ENCODE results near the gene DPH1.
A peak's percentile ranks its signal among the peaks of the same experiment; 100 is the strongest.

DPH1 gene

DNA sequence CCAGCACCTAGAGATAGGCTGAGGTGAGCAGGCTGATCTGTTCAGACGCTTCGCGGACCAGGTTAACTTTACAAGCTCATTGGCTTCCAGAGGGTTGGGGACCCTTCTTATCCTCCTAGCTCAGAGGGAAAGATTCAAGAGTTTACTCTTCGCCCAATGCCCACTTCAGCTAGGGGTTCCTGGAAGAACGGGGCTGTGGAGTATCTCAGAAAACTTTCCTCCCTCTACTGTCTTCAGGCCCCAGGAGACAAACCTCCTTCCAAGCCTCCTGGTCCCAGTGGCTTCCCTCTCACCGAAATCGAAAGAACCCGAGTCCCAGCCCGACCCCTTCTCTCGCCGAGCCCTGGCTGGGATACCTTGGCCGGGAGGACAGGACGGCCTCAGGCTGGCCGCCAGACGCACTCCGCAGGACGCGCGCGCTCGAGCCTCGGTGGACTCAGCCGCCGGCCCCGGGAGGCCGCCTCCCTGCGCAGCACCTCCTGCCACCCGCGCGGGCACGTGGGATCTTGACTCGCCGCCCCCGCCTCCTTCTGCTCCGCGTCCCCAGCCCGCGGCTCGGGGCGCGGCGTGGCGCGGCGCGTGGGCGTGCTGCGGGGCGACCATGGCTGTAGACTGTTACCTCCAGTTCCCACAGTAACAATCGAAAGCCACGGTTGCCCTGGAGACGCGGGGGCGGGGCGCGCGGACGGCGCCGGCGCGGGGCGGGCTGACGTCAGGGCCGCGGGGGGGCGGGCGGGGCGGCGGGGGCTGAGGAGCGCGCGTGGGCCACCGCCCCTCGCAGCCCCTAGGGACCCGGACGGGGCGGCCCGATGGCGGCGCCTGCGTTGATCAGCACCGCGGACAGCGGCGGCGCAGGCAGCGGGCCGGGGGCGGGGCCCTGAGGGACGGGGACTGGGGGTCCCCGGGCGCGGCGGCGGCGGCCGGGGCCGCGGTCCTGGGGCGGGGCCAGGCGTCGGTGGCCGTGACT lies 19.7 kb downstream of the DPH1 start:
- WGBS, 2 experiments = 5% methylated on average over 104 of the region's 104 CpGs
- H3K9me3 ChIP-seq (ENCODE audit: control insufficient read depth, low read length) = no peaks in the 10 kb centered on the region
- H3K4me3 ChIP-seq (ENCODE audit: insufficient read depth, low read depth, low read length) = peak overlapping the region; percentile 65
- H3K4me1 ChIP-seq (ENCODE audit: control insufficient read depth, insufficient read depth, low read length) = peaks cover 15% of the 10 kb centered on the region
- H3K36me3 ChIP-seq (ENCODE audit: control insufficient read depth, insufficient read depth, low read length) = no peaks in the 10 kb centered on the region
- H3K27me3 ChIP-seq (ENCODE audit: control insufficient read depth, insufficient read depth, low read length, poor library complexity, severe bottlenecking) = peaks cover 75% of the 10 kb centered on the region
- no peak overlapping the region for H3K27ac ChIP-seq (ENCODE audit: insufficient read depth, low read depth, low read length, poor library complexity, severe bottlenecking)

- WGBS, 2 experiments = 3% methylated on average over 88 of the region's 88 CpGs
- Histone ChIP-seq H3K4me1 (ENCODE audit: control insufficient read depth, insufficient read depth, low read length) (peaks cover 15% of the 10 kb centered on the region), H3K27me3 (ENCODE audit: control insufficient read depth, insufficient read depth, low read length, poor library complexity, severe bottlenecking) (peaks cover 84% of the 10 kb centered on the region), H3K9me3 (ENCODE audit: control insufficient read depth, low read length) (no peaks in the 10 kb centered on the region), H3K27ac (ENCODE audit: insufficient read depth, low read depth, low read length, poor library complexity, severe bottlenecking) (no peak overlapping the region), H3K4me3 (ENCODE audit: insufficient read depth, low read depth, low read length) (peak overlapping the region; percentile 23), H3K36me3 (ENCODE audit: control insufficient read depth, insufficient read depth, low read length) (no peaks in the 10 kb centered on the region)
These were observed 20.5 kb downstream of the DPH1 start for GRCh38 chr17:2050300-2051060.

DNA sequence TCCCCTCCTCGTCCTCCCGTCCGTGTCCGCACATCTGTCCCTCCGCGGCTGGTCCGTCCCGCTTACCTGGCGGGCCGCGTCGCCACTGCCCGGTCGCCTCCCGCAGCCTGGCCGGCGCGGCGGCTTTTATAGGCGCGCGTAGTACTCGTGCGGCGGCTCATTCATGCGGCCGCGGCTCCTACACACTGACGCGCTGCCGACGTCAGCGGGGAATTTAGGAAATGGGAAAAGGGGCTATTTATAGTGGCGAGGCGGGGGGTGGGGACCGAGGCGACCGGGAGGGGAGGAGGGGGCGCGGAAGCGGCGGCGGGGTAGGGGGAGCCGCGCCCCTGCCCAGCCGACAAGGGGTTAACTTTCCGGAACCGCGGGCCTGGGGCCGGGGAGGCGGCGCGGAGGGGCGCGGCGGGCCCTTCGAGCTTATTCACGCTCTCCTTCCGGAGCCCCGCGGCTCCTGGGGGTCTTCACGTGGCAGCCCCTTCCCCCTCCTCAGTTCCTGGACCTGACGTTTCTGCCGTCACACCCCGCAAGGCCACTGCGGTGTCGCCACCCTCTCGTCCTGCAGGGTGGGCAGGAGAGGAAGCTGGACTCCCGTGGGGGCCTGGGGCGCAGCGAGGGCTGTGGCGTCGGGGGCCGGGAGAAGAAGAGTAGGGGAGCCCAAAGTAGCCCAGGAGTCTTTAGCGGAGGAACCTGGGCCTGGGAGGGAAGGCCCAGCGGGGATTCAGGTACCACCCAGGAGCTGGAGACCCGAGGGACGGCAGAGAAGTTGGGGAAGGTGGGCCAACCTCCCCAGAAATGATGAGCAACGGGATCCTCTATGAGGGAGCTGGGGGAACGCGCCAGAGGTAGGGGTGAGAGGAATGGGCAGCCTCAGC lies 21.3 kb downstream of the DPH1 start:
- peaks cover 92% of the 10 kb centered on the region for H3K27me3 ChIP-seq (ENCODE audit: control insufficient read depth, insufficient read depth, low read length, poor library complexity, severe bottlenecking)
- H3K36me3 ChIP-seq (ENCODE audit: control insufficient read depth, insufficient read depth, low read length) = no peaks in the 10 kb centered on the region
- WGBS, 2 experiments = 4 to 6% methylated on average over 81 of the region's 81 CpGs
- H3K4me1 ChIP-seq (ENCODE audit: control insufficient read depth, insufficient read depth, low read length) = peaks cover 16% of the 10 kb centered on the region
- H3K27ac ChIP-seq (ENCODE audit: insufficient read depth, low read depth, low read length, poor library complexity, severe bottlenecking) = no peak overlapping the region
- H3K4me3 ChIP-seq (ENCODE audit: insufficient read depth, low read depth, low read length) = peak overlapping the region; percentile 18
- no peaks in the 10 kb centered on the region for H3K9me3 ChIP-seq (ENCODE audit: control insufficient read depth, low read length)

GRCh38 chr17:2051933-2052559 lies 22.1 kb downstream of the DPH1 start:
- H3K27ac ChIP-seq (ENCODE audit: insufficient read depth, low read depth, low read length, poor library complexity, severe bottlenecking) = no peak overlapping the region
- no peak overlapping the region for H3K4me3 ChIP-seq (ENCODE audit: insufficient read depth, low read depth, low read length)
- H3K4me1 ChIP-seq (ENCODE audit: control insufficient read depth, insufficient read depth, low read length) = peaks cover 22% of the 10 kb centered on the region
- H3K27me3 ChIP-seq (ENCODE audit: control insufficient read depth, insufficient read depth, low read length, poor library complexity, severe bottlenecking) = peaks cover 95% of the 10 kb centered on the region
- 55% methylated on average over 14 of the region's 14 CpGs for WGBS, 2 experiments
- no peaks in the 10 kb centered on the region for H3K9me3 ChIP-seq (ENCODE audit: control insufficient read depth, low read length)
- no peaks in the 10 kb centered on the region for H3K36me3 ChIP-seq (ENCODE audit: control insufficient read depth, insufficient read depth, low read length)

DNA sequence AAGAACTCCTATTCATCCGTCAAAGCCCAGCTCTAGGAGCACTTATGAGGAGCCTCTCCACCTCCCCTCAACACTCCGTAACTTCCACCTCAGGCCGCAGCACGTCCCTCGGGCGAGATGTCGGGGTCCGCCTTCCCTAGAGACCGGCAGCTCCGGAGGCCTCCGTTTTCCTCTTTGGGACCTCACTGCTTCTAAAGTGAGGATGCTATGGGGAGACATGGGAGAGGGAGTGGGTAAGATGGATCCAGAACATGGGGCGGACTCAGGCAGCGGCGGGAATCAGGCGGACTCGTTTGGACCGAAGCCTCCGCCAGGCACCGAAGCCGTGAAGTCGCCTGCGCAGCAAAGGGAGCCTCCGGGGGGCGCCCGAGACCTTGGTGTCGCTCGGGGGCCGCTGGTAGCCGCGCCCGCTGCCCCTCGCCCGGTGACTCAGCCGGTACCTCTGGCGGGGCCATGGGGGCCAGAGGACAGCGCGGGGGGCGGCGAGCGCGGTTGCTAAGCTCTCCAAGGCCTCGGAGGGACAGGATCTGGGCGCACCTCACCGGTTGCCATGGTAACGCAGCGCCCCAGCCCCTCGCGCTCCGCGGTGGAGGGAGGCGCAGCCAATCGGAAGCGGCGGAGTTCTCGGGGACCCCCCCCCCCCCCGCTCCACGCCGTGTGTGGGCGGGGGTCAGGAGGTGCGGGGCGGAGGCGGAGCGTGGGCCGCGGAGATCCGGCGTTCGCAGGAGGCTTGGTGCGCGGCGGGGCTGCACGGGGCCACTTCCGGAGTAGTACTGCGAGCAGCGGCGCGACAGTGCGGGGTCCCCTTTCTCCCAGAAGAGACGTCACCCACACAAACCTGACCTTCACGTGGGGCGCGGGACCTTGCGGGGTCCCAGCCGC lies 23.7 kb downstream of the DPH1 start:
- H3K9me3 ChIP-seq (ENCODE audit: control insufficient read depth, low read length) = no peaks in the 10 kb centered on the region
- no peak overlapping the region for H3K27ac ChIP-seq (ENCODE audit: insufficient read depth, low read depth, low read length, poor library complexity, severe bottlenecking)
- peaks cover 96% of the 10 kb centered on the region for H3K27me3 ChIP-seq (ENCODE audit: control insufficient read depth, insufficient read depth, low read length, poor library complexity, severe bottlenecking)
- H3K4me1 ChIP-seq (ENCODE audit: control insufficient read depth, insufficient read depth, low read length) = peaks cover 20% of the 10 kb centered on the region
- H3K36me3 ChIP-seq (ENCODE audit: control insufficient read depth, insufficient read depth, low read length) = no peaks in the 10 kb centered on the region
- H3K4me3 ChIP-seq (ENCODE audit: insufficient read depth, low read depth, low read length) = peak overlapping the region; percentile 32
- WGBS, 2 experiments = 4 to 6% methylated on average over 84 of the region's 84 CpGs

DNA sequence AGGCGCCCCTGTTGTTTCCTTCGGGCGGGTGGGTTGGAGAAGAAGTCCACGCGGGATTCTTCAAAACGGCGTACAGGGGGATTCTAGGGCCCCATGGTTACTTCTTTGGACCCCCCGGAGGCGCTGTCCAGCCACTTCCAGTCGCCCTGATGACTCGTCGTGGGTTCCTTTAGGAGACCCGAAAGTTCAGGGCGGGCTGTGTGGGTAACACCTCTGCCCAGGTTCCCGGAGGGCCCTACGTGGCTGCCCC lies 24.2 kb downstream of the DPH1 start:
- Histone ChIP-seq H3K27me3 (ENCODE audit: control insufficient read depth, insufficient read depth, low read length, poor library complexity, severe bottlenecking) (peaks cover 96% of the 10 kb centered on the region), H3K9me3 (ENCODE audit: control insufficient read depth, low read length) (no peaks in the 10 kb centered on the region), H3K4me1 (ENCODE audit: control insufficient read depth, insufficient read depth, low read length) (peaks cover 15% of the 10 kb centered on the region), H3K27ac (ENCODE audit: insufficient read depth, low read depth, low read length, poor library complexity, severe bottlenecking) (no peak overlapping the region), H3K36me3 (ENCODE audit: control insufficient read depth, insufficient read depth, low read length) (no peaks in the 10 kb centered on the region), H3K4me3 (ENCODE audit: insufficient read depth, low read depth, low read length) (peak overlapping the region; percentile 32)
- WGBS, 2 experiments = 19 to 21% methylated on average over 16 of the region's 16 CpGs

DNA sequence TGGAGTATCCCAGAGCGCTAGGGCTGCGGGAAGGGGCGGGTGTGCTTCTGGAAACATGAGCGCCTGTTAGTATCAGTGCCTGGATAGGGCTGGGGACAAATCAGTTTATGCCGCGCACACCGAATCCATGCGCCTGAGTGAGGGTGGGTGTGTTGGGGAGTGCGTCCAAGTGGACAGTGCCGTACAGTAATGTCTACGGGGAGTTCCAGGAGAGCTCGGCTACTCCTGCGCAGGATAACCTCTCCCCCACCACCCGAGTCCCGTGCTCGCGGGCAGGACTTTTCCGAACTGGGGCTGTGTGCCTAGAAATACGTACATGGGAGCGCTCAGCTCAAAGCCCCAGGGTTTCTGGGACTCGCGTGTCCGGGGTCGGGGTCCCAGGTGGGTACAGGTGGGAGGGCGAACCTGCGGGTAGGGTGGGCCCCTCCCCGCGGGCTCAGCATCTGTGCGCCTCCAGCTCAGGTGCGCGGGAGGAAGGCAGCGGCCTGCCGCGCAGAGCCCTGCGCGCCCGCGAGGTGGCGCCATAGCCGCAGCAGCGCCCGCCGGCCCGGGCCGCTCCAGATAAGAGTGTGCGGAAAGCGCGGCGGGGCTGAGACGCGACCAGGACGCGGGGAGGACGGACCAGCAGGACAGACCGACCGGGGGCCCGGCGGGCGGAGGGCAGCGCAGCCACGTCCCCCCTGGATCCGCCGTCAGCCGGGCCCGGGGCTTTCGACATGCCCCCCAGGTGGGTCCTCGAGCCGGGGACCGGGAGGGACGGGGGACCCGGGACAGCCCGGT lies 24.7 kb downstream of the DPH1 start, which contains the start of gene HIC1:
HIC1 (plus strand) TSS at position 592 of the 780 bp plus-strand sequence. CDS start 1,588 bp downstream, outside the sequence.
- H3K4me1 ChIP-seq (ENCODE audit: control insufficient read depth, insufficient read depth, low read length) = peaks cover 12% of the 10 kb centered on the region
- WGBS, 2 experiments = 6% methylated on average over 72 of the region's 72 CpGs
- H3K36me3 ChIP-seq (ENCODE audit: control insufficient read depth, insufficient read depth, low read length) = no peaks in the 10 kb centered on the region
- peak within 1 kb of the TSS; percentile 32 for H3K4me3 ChIP-seq (ENCODE audit: insufficient read depth, low read depth, low read length)
- H3K9me3 ChIP-seq (ENCODE audit: control insufficient read depth, low read length) = no peaks in the 10 kb centered on the region
- H3K27ac ChIP-seq (ENCODE audit: insufficient read depth, low read depth, low read length, poor library complexity, severe bottlenecking) = no peak within 1 kb of the TSS
- H3K27me3 ChIP-seq (ENCODE audit: control insufficient read depth, insufficient read depth, low read length, poor library complexity, severe bottlenecking) = peaks cover 96% of the 10 kb centered on the region

GRCh38 chr17:2055292-2056205 lies 25.6 kb downstream of the DPH1 start:
- Histone ChIP-seq H3K9me3 (ENCODE audit: control insufficient read depth, low read length) (no peaks in the 10 kb centered on the region), H3K36me3 (ENCODE audit: control insufficient read depth, insufficient read depth, low read length) (no peaks in the 10 kb centered on the region), H3K27me3 (ENCODE audit: control insufficient read depth, insufficient read depth, low read length, poor library complexity, severe bottlenecking) (peaks cover 97% of the 10 kb centered on the region), H3K27ac (ENCODE audit: insufficient read depth, low read depth, low read length, poor library complexity, severe bottlenecking) (no peak overlapping the region), H3K4me1 (ENCODE audit: control insufficient read depth, insufficient read depth, low read length) (peaks cover 10% of the 10 kb centered on the region), H3K4me3 (ENCODE audit: insufficient read depth, low read depth, low read length) (peak overlapping the region; percentile 11)
- WGBS, 2 experiments = 3 to 4% methylated on average over 112 to 113 of the region's 113 CpGs

Data from ectodermal cell (in vitro differentiated cells).